Measurements from ENCODE around the gene LRIF1. TPM values are rescaled to one million over a fixed set of nuclear protein-coding genes. Genes with fewer than 3 reads are reported as not detected.

The LRIF1 gene, protein sequence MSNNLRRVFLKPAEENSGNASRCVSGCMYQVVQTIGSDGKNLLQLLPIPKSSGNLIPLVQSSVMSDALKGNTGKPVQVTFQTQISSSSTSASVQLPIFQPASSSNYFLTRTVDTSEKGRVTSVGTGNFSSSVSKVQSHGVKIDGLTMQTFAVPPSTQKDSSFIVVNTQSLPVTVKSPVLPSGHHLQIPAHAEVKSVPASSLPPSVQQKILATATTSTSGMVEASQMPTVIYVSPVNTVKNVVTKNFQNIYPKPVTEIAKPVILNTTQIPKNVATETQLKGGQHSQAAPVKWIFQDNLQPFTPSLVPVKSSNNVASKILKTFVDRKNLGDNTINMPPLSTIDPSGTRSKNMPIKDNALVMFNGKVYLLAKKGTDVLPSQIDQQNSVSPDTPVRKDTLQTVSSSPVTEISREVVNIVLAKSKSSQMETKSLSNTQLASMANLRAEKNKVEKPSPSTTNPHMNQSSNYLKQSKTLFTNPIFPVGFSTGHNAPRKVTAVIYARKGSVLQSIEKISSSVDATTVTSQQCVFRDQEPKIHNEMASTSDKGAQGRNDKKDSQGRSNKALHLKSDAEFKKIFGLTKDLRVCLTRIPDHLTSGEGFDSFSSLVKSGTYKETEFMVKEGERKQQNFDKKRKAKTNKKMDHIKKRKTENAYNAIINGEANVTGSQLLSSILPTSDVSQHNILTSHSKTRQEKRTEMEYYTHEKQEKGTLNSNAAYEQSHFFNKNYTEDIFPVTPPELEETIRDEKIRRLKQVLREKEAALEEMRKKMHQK
- 10.0 and 12.9 TPM in 2 replicates for total RNA-seq

DNA sequence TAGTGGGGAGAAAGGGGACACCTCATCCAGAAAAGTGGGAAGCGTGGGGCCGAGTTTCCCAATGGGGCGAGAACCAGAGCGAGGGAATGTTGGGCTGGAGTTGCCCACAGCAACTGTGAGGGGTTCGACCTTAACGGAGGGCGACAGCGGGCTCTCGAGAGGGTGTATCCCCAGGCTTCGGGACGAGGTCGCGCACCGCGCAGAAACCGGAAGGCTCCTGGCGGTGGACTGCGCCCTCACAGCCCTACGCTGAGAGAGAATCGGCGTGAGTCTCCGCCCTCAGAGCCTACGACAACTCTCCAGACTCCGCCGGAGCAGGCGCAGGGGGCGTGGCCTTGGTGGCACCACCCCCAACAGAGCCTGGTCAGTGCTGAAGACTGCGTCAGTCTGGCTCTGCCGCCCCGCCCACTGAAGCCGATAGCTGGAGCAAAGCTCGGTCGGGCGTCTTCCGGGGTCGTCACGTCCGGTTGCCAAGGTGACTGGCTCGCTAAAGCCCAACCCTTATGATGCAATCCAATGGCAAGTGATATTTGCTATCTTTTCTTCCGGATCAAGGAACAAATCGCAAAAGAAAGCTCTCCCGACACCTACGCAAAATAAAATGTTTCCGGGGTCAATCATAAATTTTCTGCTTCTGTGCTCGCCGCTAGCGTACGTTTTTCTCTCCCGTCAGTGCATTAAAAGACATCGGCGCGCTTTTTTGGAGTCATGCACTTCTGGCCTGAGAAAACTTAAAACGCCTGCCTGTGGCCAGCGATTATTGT, at the start of gene LRIF1:
Gene LRIF1, minus strand, starts transcription at position 232 of the 764 bp plus-strand sequence. CDS start 234 bp downstream, outside the sequence.

Other genes starting within 250 kb of the LRIF1 start
- gene CD53, start 90.8 kb downstream of the LRIF1 start, total RNA-seq, result not detected in 2 replicates
- gene DRAM2, start 176.2 kb upstream of the LRIF1 start, total RNA-seq, result 70.4 and 103 TPM in 2 replicates
- 35.6 and 56.9 TPM in 2 replicates for gene CEPT1, start 176.3 kb upstream of the LRIF1 start, total RNA-seq
- gene DENND2D, start 236.7 kb upstream of the LRIF1 start, total RNA-seq, result 6.3 and 10.1 TPM in 2 replicates

Data from smooth muscle cell of bladder (primary cell).